ENCODE measurements around the gene DUSP23.

- TF ChIP-seq CTCF (IDR thresholded peaks at IDR 0.05 in 2 of 3, conservative IDR thresholded peaks at IDR 0.05 in 1 of 3; ENCODE audit: borderline replicate concordance in 1 of 3, insufficient read depth in 1 of 3, low read depth in 2 of 3, low read length in 2 of 3) (no peak), ZBTB33 (IDR thresholded peaks at IDR 0.05; ENCODE audit: extremely low read depth, insufficient replicate concordance, low read length) (no peak), POLR2A (IDR thresholded peaks at IDR 0.05; ENCODE audit: borderline replicate concordance, extremely low read depth, insufficient read depth, insufficient read length) (no peak), CEBPB (IDR thresholded peaks at IDR 0.05; ENCODE audit: low read depth) (no peak), REST (IDR thresholded peaks at IDR 0.05; ENCODE audit: low read depth) (no peak), ATF3 (IDR thresholded peaks at IDR 0.05) (no peak), MAX (IDR thresholded peaks at IDR 0.05) (no peak), SIN3A (IDR thresholded peaks at IDR 0.05; ENCODE audit: low read depth) (no peak), ZFX (IDR thresholded peaks at IDR 0.05) (no peak)
These were observed 35.2 kb downstream of the DUSP23 start for GRCh38 chr1:159815926-159816325.
